Neural progenitor cell (in vitro differentiated cells): ENCODE data around the gene JMJD4.

Source experiments
- EZH2 ChIP-seq: fragments of 200-600 bp; sonication (generic); IDR thresholded peaks from 2 replicates; pipeline ENCODE4 v1.6.1; 2017; ENCODE audit warnings: antibody characterized with exemption, mild to moderate bottlenecking, moderate library complexity
- EZH2phosphoT487 ChIP-seq: fragments of 200-600 bp; sonication (generic); IDR thresholded peaks from 2 replicates; pipeline ENCODE4 v1.6.1; 2017; ENCODE audit warnings: antibody characterized with exemption
- TF ChIP-seq, protein P1 (sequence below): fragments of 200-600 bp; sonication (generic); IDR thresholded peaks from 2 replicates; pipeline ENCODE4 v1.5.1; 2017; ENCODE audit warnings: antibody characterized with exemption, mild to moderate bottlenecking

DNA sequence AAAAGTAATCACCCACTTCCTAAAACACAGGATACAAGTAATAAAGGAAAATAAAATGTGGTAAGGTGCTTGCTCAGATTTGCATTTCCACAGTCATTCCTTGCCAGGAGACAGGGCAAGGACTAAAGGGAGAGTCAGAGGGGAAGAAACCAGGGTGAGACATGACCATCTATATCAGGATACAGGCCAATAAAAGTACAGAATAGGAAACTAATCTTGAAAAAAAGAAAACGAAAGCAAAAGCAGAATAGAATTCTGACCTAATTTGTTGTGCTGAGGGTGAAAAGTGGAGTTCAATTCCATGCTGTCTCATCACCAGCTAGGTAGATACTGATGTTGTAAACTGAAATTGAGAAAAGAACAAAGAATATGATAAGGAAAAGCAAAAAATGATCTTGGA, 27.3 kb downstream of the JMJD4 start:
- TF ChIP-seq EZH2phosphoT487 (no peak), EZH2 (no peak)
- TF ChIP-seq, protein P1, sequence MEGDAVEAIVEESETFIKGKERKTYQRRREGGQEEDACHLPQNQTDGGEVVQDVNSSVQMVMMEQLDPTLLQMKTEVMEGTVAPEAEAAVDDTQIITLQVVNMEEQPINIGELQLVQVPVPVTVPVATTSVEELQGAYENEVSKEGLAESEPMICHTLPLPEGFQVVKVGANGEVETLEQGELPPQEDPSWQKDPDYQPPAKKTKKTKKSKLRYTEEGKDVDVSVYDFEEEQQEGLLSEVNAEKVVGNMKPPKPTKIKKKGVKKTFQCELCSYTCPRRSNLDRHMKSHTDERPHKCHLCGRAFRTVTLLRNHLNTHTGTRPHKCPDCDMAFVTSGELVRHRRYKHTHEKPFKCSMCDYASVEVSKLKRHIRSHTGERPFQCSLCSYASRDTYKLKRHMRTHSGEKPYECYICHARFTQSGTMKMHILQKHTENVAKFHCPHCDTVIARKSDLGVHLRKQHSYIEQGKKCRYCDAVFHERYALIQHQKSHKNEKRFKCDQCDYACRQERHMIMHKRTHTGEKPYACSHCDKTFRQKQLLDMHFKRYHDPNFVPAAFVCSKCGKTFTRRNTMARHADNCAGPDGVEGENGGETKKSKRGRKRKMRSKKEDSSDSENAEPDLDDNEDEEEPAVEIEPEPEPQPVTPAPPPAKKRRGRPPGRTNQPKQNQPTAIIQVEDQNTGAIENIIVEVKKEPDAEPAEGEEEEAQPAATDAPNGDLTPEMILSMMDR, result no peak
